Gastroesophageal sphincter (tissue), 3 donors: Measurements from ENCODE around the gene SMARCC2.

Source experiments
- CTCF ChIP-seq, 4 experiments: fragments of 200-600 bp in 2 of 4; fragments of 450-650 bp in 2 of 4; sonication (generic) in 1 of 4; IDR thresholded peaks; one replicate each; pipeline ENCODE4 v1.5.1; 2017 to 2019; ENCODE audit warnings: antibody characterized with exemption in 4 of 4, mild to moderate bottlenecking in 2 of 4, moderate library complexity in 2 of 4
- EP300 ChIP-seq: sonication (generic); formaldehyde crosslinking; IDR thresholded peaks from one replicate; pipeline ENCODE4 v1.6.1; 2017; ENCODE audit warnings: antibody characterized with exemption, mild to moderate bottlenecking

- TF ChIP-seq CTCF (IDR thresholded peaks at IDR 0.05), result no peak
- TF ChIP-seq EP300, result no peak
These were observed 33.2 kb upstream of the SMARCC2 start for GRCh38 chr12:56222531-56222895.
